GM12878 (cell line): ENCODE data around the gene CNTN2. TPM values are rescaled to one million over a fixed set of nuclear protein-coding genes. Genes with fewer than 3 reads are reported as not detected.

Experiments
- ATAC-seq: fragments of 200-7000 bp; cut with Tn5 transposase; 3 replicates; pipeline ENCODE4 v1.9.1; 2020; ENCODE audit warnings: mild to moderate bottlenecking, moderate library complexity
- BruUV-seq: library from RNA; stranded (reverse); fragments of 400-500 nt; replicated peaks from 2 replicates; lab custom pipeline; 2021; lab: Mats Ljungman, UMichigan
- CTCF ChIA-PET: fragments of 300-600 bp; sonication (Branson Sonifier 250); formaldehyde crosslinking; extraction: SDS; loops from one replicate; lab custom pipeline; 2021; ENCODE audit warnings: inconsistent platforms; lab: Yijun Ruan, JAX
- POLR2A ChIA-PET: fragments of 350-600 bp; formaldehyde crosslinking; extraction: SDS; loops from one replicate; lab custom pipeline; 2021; ENCODE audit warnings: inconsistent platforms; lab: Charles Lee
- RAD21 ChIA-PET: fragments of 300-600 bp; sonication (Branson Sonifier 250); formaldehyde crosslinking; loops from one replicate; lab custom pipeline; 2023; ENCODE audit warnings: antibody characterized with exemption; ENCODE audit not compliant: unreplicated experiment; lab: Charles Lee
- SMC1A ChIA-PET: fragments of 300-600 bp; sonication (Branson Sonifier 250); formaldehyde crosslinking; loops from one replicate; lab custom pipeline; 2023; ENCODE audit not compliant: unreplicated experiment, uncharacterized antibody; lab: Charles Lee
- DNase-seq: peaks from one replicate; pipeline ENCODE4 v3.0.0-alpha.2; 2011; ENCODE audit warnings: low read depth, low spot score
- FAIRE-seq: peaks from 3 replicates; lab custom pipeline; 2011; peaks lifted over from hg19 to GRCh38; lab: Jason Lieb, UNC
- H2AFZ ChIP-seq: 2 replicates; pipeline ENCODE4 v1.6.0; 2011; ENCODE audit warnings: low read depth, low read length, control low read depth; ENCODE audit not compliant: control insufficient read depth
- H3K27ac ChIP-seq: 2 replicates; pipeline ENCODE4 v1.5.1; 2011; ENCODE audit warnings: control low read depth; ENCODE audit not compliant: control insufficient read depth, insufficient read depth
- H3K27me3 ChIP-seq, 2 experiments: replicated peaks in 1 of 2; 2 replicates each; pipeline versions ENCODE4 v1.6.0 to v1.6.1; 2011; ENCODE audit warnings: low read length in 1 of 2; ENCODE audit not compliant: control insufficient read depth in 2 of 2, insufficient read depth in 2 of 2
- H3K36me3 ChIP-seq, 2 experiments: 2 replicates each; pipeline ENCODE4 v1.5.1; 2011; ENCODE audit warnings: low read length in 1 of 2; ENCODE audit not compliant: control insufficient read depth in 2 of 2, insufficient read depth in 2 of 2
- H3K4me1 ChIP-seq: 2 replicates; pipeline ENCODE4 v1.6.1; 2011; ENCODE audit warnings: mild to moderate bottlenecking, low read length, moderate library complexity, mixed read lengths; ENCODE audit not compliant: control insufficient read depth, insufficient read depth
- H3K4me2 ChIP-seq: 2 replicates; pipeline ENCODE4 v1.6.0; 2011; ENCODE audit warnings: control low read depth; ENCODE audit not compliant: control insufficient read depth, insufficient read depth
- H3K4me3 ChIP-seq: fragments of 200-600 bp; sonication (generic); 2 replicates; pipeline ENCODE4 v1.5.1; 2016
- H3K79me2 ChIP-seq: 2 replicates; pipeline ENCODE4 v1.6.0; 2011; ENCODE audit warnings: low read length; ENCODE audit not compliant: control insufficient read depth, insufficient read depth
- H3K9ac ChIP-seq: 2 replicates; pipeline ENCODE4 v1.8.0; 2011; ENCODE audit warnings: low read length, control low read depth, mixed read lengths; ENCODE audit not compliant: control insufficient read depth, insufficient read depth
- H3K9me3 ChIP-seq: replicated peaks from 3 replicates; pipeline ENCODE4 v1.5.1; 2011; ENCODE audit warnings: mild to moderate bottlenecking, low read length; ENCODE audit not compliant: control insufficient read depth, insufficient read depth
- H4K20me1 ChIP-seq: 2 replicates; pipeline ENCODE4 v1.6.0; 2011; ENCODE audit not compliant: control insufficient read depth, insufficient read depth
- BACH1 ChIP-seq: fragments of 450-650 bp; IDR thresholded peaks from 2 replicates; pipeline ENCODE4 v1.6.1; 2017; ENCODE audit warnings: mild to moderate bottlenecking, borderline replicate concordance
- FOS ChIP-seq: IDR thresholded peaks from 3 replicates; pipeline ENCODE4 v1.6.1; 2011; ENCODE audit warnings: borderline replicate concordance; ENCODE audit not compliant: insufficient read length; ENCODE audit errors: extremely low read depth
- JUNB ChIP-seq: IDR thresholded peaks from 2 replicates; pipeline ENCODE4 v1.6.1; 2016; ENCODE audit warnings: antibody characterized with exemption, mild to moderate bottlenecking
- MTA2 ChIP-seq: fragments of 450-650 bp; IDR thresholded peaks from 2 replicates; pipeline ENCODE4 v1.6.1; 2016; ENCODE audit warnings: low read depth, mild to moderate bottlenecking, moderate library complexity
- POLR2A ChIP-seq: IDR thresholded peaks from 2 replicates; pipeline ENCODE4 v1.6.1; 2011; ENCODE audit warnings: low read depth, mild to moderate bottlenecking, low read length
- SIN3A ChIP-seq: IDR thresholded peaks from 2 replicates; pipeline ENCODE4 v1.6.1; 2012; ENCODE audit warnings: low read depth, low read length, improper control_type of control experiment
- SREBF2 ChIP-seq: IDR thresholded peaks from 2 replicates; pipeline ENCODE4 v1.6.1; 2012; ENCODE audit warnings: mild to moderate bottlenecking, low read length
- SRF ChIP-seq, 2 experiments: IDR thresholded peaks; 2 replicates each; pipeline ENCODE4 v1.6.1; 2011; ENCODE audit warnings: low read depth in 2 of 2, low read length in 2 of 2, mild to moderate bottlenecking in 1 of 2, moderate library complexity in 1 of 2
- TCF12 ChIP-seq: IDR thresholded peaks from 2 replicates; pipeline ENCODE4 v1.6.1; 2011; ENCODE audit warnings: low read depth, mild to moderate bottlenecking, low read length
- ZBTB4 ChIP-seq: fragments of 450-650 bp; formaldehyde crosslinking; IDR thresholded peaks from 2 replicates; pipeline ENCODE4 v1.4.0; 2022; ENCODE audit warnings: mild to moderate bottlenecking, moderate library complexity
- ZNF24 ChIP-seq: fragments of 450-650 bp; IDR thresholded peaks from 2 replicates; pipeline ENCODE4 v1.6.1; 2017; ENCODE audit warnings: antibody characterized with exemption, mild to moderate bottlenecking
- WGBS: methylation state at CpG from one replicate; pipeline ENCODE4 v1.1.6; 2016; ENCODE audit warnings: low lambda C conversion rate; ENCODE audit not compliant: insufficient replicate concordance, insufficient coverage; ENCODE audit errors: missing lambda C conversion rate; 5-methylcytosine and 5-hydroxymethylcytosine counted together
- in situ Hi-C: fragments of 300-500 bp; cut with MboI; formaldehyde crosslinking; loops from 9 replicates; pipeline ENCODE4 v1.14.3; 2018; ENCODE audit warnings: mixed read lengths
- intact Hi-C: fragments of 100-400 bp; cut with micrococcal nuclease; formaldehyde crosslinking; loops from one replicate; pipeline ENCODE4 v1.14.2; 2022; ENCODE audit not compliant: unreplicated experiment
- polyA plus RNA-seq, 11 experiments: library from polyadenylated mRNA; depleted of rRNA in 4 of 11; unstranded in 6 of 11; stranded (reverse) in 5 of 11; fragments of >200 nt; fragmentation: Nextera tagmentation in 4 of 11; fragmentation: Illumina TruSeq in 1 of 11; extraction: Ambion mirVana in 4 of 11; extraction: Trizol in 1 of 11; gene quantifications; 1 replicate in 1 of 11; 2 replicates in 10 of 11; pipeline versions ENCODE4 v1.2.1 to v1.2.3, GENCODE V29; 2011 to 2016; ENCODE audit warnings: inconsistent platforms in 2 of 11, missing spikeins in 2 of 11, low read depth in 1 of 11
- total RNA-seq, 4 experiments: library from RNA; depleted of rRNA in 3 of 4; stranded (reverse); fragments of >200 nt in 3 of 4; fragmentation: Illumina TruSeq in 1 of 4; extraction: Trizol in 1 of 4; gene quantifications; 2 replicates each; pipeline versions ENCODE4 v1.2.1 to v1.2.3, GENCODE V29; 2013 to 2021
- TF ChIP-seq, protein P1 (sequence below): IDR thresholded peaks from 2 replicates; pipeline ENCODE4 v1.6.1; 2011; ENCODE audit warnings: low read depth, mild to moderate bottlenecking, low read length, moderate library complexity, borderline replicate concordance; ENCODE audit errors: extremely low read depth

Gene CNTN2
- total and polyA plus RNA-seq, 10 of the 15 experiments (the other 5 are each of a cell fraction or from before 2014, with no cell fraction given): 0.03 TPM; not detected in 9

GRCh38 chr1:205118752-205119151 is 75.7 kb downstream of the CNTN2 start:
- Histone ChIP-seq H3K9ac (no peak overlapping the region), H3K27ac (no peak overlapping the region), H3K9me3 (no peaks in the 10 kb centered on the region), H3K4me2 (no peak overlapping the region), H3K4me3 (no peak overlapping the region), H3K79me2 (peaks cover 32% of the 10 kb centered on the region), H3K36me3 (peaks cover 0 to 3% of the 10 kb centered on the region in 2 experiments; a peak in 1 of 4 replicates), H2AFZ (no peak overlapping the region), H3K4me1 (no peaks in the 10 kb centered on the region; the same call in 1 of the 2 replicates), H3K27me3 (no peaks in the 10 kb centered on the region), H4K20me1 (no peaks in the 10 kb centered on the region)
- ATAC-seq (no peak), DNase-seq (no peak), FAIRE-seq (no peak)
- BruUV-seq: no TSS peak
- 73% methylated on average over 2 of the region's 2 CpGs for WGBS
- TF ChIP-seq MTA2 (0 out of 2 replicates have a peak, but pooled peaks have one; percentile 10), SREBF2 (no peak)
- ChIA-PET CTCF (interaction anchor here (0.6 to 11.3 kb wide), 3 partner anchors 21 to 137 kb away, joined by 4 to 88 read pairs (median 4); no protein-coding TSS in a partner anchor), RAD21 (interaction anchor here (1.1 kb wide), 1 partner anchor 137 kb away, joined by 3 read pairs; no protein-coding TSS in a partner anchor), POLR2A (no interaction called here), SMC1A (no interaction called here)
- intact Hi-C loops (no loop called here), in situ Hi-C loops (no loop called here)

DNA sequence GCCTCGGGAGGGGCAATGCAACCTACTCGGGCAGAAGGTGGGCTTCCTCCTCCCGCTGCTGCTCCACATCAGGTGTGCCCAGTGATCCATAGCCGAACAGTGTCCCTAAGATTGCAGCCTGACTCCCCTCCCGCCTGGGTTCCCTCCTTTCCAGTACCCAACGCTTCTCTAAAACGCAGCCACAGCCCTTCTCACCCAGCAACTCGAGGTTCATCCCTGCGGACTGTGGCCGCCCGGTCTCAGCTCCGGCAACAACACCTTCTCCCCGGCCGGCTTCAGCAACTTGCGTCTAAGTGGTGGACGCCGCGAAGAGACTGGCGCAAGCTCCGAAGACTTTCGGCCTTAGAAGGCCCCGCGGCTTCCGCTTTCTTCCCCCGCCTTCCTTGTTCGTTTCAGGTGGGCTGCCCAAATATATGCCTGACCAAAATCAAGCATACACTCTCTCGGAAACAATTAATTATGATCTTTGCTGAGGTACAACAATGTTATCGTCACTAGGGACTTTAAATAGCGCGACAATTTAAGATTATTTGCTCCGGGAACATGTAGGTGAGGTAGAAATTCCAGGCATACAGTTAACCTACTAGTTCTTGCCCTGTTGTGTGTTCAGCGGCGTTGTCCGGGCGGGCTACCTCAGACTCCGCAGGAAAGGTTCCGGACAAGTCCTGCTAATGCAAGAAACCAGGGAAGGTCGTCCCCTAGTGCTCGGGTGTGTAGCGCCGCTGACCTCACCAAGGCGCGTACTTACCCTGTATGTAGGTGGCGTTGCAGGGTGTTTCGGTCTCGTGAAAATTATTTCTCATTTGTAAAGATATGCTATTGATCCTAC is 78.9 kb downstream of the CNTN2 start, which contains the start of gene RBBP5:
RBBP5 (minus strand) TSS at position 319 of the 829 bp plus-strand sequence; CDS start at position 214, 105 bp downstream.
- Histone ChIP-seq H3K36me3 (no peaks in the 10 kb centered on the region), H3K79me2 (peaks cover 32% of the 10 kb centered on the region), H3K9ac (peak within 1 kb of the TSS; percentile 91), H3K9me3 (no peaks in the 10 kb centered on the region), H3K4me3 (peak within 1 kb of the TSS; percentile 96), H3K27me3 (no peaks in the 10 kb centered on the region), H3K4me2 (peak within 1 kb of the TSS; percentile 94), H2AFZ (peak within 1 kb of the TSS; percentile 98), H3K4me1 (no peaks in the 10 kb centered on the region; the same call in 1 of the 2 replicates), H3K27ac (peak within 1 kb of the TSS; percentile 99), H4K20me1 (no peaks in the 10 kb centered on the region)
- ChIA-PET RAD21 (interaction anchor here (0.8 to 1.9 kb wide), 5 partner anchors 12 to 149 kb away, joined by 3 to 6 read pairs (median 3); no protein-coding TSS in a partner anchor), POLR2A (interaction anchor here (0.6 to 1.2 kb wide), 4 partner anchors 10 to 77 kb away, joined by 3 to 5 read pairs (median 4); no protein-coding TSS in a partner anchor), CTCF (interaction anchor here (0.7 to 11.3 kb wide), 13 partner anchors 9 to 364 kb away, joined by 3 to 88 read pairs (median 6); no protein-coding TSS in a partner anchor), SMC1A (interaction anchor here (0.7 to 4.5 kb wide), 10 partner anchors 9 to 204 kb away, joined by 3 to 24 read pairs (median 4); no protein-coding TSS in a partner anchor)
- in situ Hi-C loops (no loop called here), intact Hi-C loops (loop anchor here (1.0 to 5.0 kb wide), 2 partner anchors 90 to 164 kb away; partner anchors contain the start of gene DSTYK)
- peak; percentile 94 for DNase-seq
- FAIRE-seq: peak; percentile 98
- peak; percentile 97 for ATAC-seq
- BruUV-seq: no TSS peak
- 1% methylated on average over 46 of the region's 46 CpGs for WGBS
- TF ChIP-seq TCF12 (peak; percentile 71; the same call in 1 of the 2 replicates), SIN3A (peak; percentile 86), ZBTB4 (CRISPR knock-in tag) (no peak), FOS (no peak), JUNB (peak; percentile 23; the same call in 1 of the 2 replicates), POLR2A (peak; percentile 99), BACH1 (no peak), SRF (IDR thresholded peaks at IDR 0.05; ENCODE audit: low read depth in 2 of 2, low read length in 2 of 2) (peak; percentile 46 to 92; a peak in 3 of 4 replicates), ZNF24 (peak; percentile 86)
- TF ChIP-seq, protein P1, sequence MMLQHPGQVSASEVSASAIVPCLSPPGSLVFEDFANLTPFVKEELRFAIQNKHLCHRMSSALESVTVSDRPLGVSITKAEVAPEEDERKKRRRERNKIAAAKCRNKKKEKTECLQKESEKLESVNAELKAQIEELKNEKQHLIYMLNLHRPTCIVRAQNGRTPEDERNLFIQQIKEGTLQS: no peak
